H9 (cell line): ENCODE data around the gene TMEM132D. TPM values are rescaled to one million over a fixed set of nuclear protein-coding genes. Genes with fewer than 3 reads are reported as not detected.

Source experiments
- DNase-seq: peaks from one replicate; pipeline ENCODE4 v3.0.0-alpha.2; 2017
- H2AFZ ChIP-seq: one replicate; pipeline ENCODE4 v1.6.1; 2013; ENCODE audit warnings: mild to moderate bottlenecking, low read length, control low read depth, moderate library complexity
- H2AK5ac ChIP-seq: 2 replicates; pipeline ENCODE4 v1.6.1; 2013; ENCODE audit warnings: low read length, control low read depth, mixed read lengths; ENCODE audit not compliant: insufficient read length
- H2BK120ac ChIP-seq: one replicate; pipeline ENCODE4 v1.6.1; 2013; ENCODE audit warnings: low read depth, mild to moderate bottlenecking, low read length, control low read depth, inconsistent platforms; ENCODE audit not compliant: poor library complexity, severe bottlenecking
- H2BK12ac ChIP-seq: 2 replicates; pipeline ENCODE4 v1.6.1; 2013; ENCODE audit warnings: low read length, control low read depth, mixed read lengths, low read depth; ENCODE audit not compliant: insufficient read length
- H2BK15ac ChIP-seq: 2 replicates; pipeline ENCODE4 v1.6.1; 2013; ENCODE audit warnings: low read depth, low read length, control low read depth
- H2BK20ac ChIP-seq: one replicate; pipeline ENCODE4 v1.6.1; 2013; ENCODE audit warnings: low read depth, mild to moderate bottlenecking, low read length, control low read depth, inconsistent platforms; ENCODE audit not compliant: poor library complexity, severe bottlenecking
- H2BK5ac ChIP-seq: 2 replicates; pipeline ENCODE4 v1.6.1; 2013; ENCODE audit warnings: low read length, control low read depth, mixed read lengths; ENCODE audit not compliant: insufficient read length
- H3K14ac ChIP-seq: 2 replicates; pipeline ENCODE4 v1.6.1; 2013; ENCODE audit warnings: low read length, control low read depth; ENCODE audit not compliant: insufficient read depth
- H3K18ac ChIP-seq: 2 replicates; pipeline ENCODE4 v1.6.1; 2013; ENCODE audit warnings: low read depth, mild to moderate bottlenecking, mixed read lengths, low read length, control low read depth; ENCODE audit not compliant: insufficient read length
- H3K23ac ChIP-seq: 2 replicates; pipeline ENCODE4 v1.6.1; 2013; ENCODE audit warnings: low read length, control low read depth, mixed read lengths, low read depth; ENCODE audit not compliant: insufficient read length
- H3K23me2 ChIP-seq: 2 replicates; pipeline ENCODE4 v1.6.1; 2013; ENCODE audit warnings: low read depth, mild to moderate bottlenecking, mixed read lengths, low read length, control low read depth; ENCODE audit not compliant: insufficient read length, poor library complexity, severe bottlenecking
- H3K27ac ChIP-seq: 2 replicates; pipeline ENCODE4 v1.5.1; 2013; ENCODE audit warnings: low read length, control low read depth, mixed read lengths, low read depth; ENCODE audit not compliant: insufficient read length
- H3K27me3 ChIP-seq: 2 replicates; pipeline ENCODE4 v1.6.1; 2013; ENCODE audit warnings: low read length, control low read depth, inconsistent platforms; ENCODE audit not compliant: insufficient read depth
- H3K4ac ChIP-seq: 2 replicates; pipeline ENCODE4 v1.6.1; 2013; ENCODE audit warnings: low read depth, mild to moderate bottlenecking, control low read depth, inconsistent platforms, low read length, moderate library complexity
- H3K4me1 ChIP-seq: 2 replicates; pipeline ENCODE4 v1.6.1; 2013; ENCODE audit warnings: low read length, control low read depth, inconsistent platforms; ENCODE audit not compliant: insufficient read depth
- H3K4me2 ChIP-seq: 2 replicates; pipeline ENCODE4 v1.6.1; 2013; ENCODE audit warnings: low read length, control low read depth, mixed read lengths; ENCODE audit not compliant: insufficient read length, insufficient read depth
- H3K56ac ChIP-seq: 2 replicates; pipeline ENCODE4 v1.6.1; 2013; ENCODE audit warnings: low read depth, mild to moderate bottlenecking, mixed read lengths, low read length, control low read depth; ENCODE audit not compliant: insufficient read length
- H3K79me1 ChIP-seq: 2 replicates; pipeline ENCODE4 v1.6.1; 2013; ENCODE audit warnings: low read depth, mild to moderate bottlenecking, moderate library complexity, low read length, control low read depth, inconsistent platforms; ENCODE audit not compliant: insufficient read depth, poor library complexity, severe bottlenecking
- H3K79me2 ChIP-seq: 2 replicates; pipeline ENCODE4 v1.6.1; 2013; ENCODE audit warnings: low read length, control low read depth, inconsistent platforms; ENCODE audit not compliant: insufficient read depth
- H3K9ac ChIP-seq: 2 replicates; pipeline ENCODE4 v1.6.1; 2013; ENCODE audit warnings: low read length, control low read depth, mixed read lengths; ENCODE audit not compliant: insufficient read length; ENCODE audit errors: extremely low read depth
- H3K9me3 ChIP-seq: one replicate; pipeline ENCODE4 v1.6.1; 2013; ENCODE audit warnings: low read depth, low read length, inconsistent platforms; ENCODE audit not compliant: control insufficient read depth
- H3T11ph ChIP-seq: one replicate; pipeline ENCODE4 v1.6.1; 2013; ENCODE audit warnings: mild to moderate bottlenecking, low read length, control low read depth, inconsistent platforms
- H4K20me1 ChIP-seq: one replicate; pipeline ENCODE4 v1.6.1; 2013; ENCODE audit not compliant: control insufficient read depth, insufficient read length, insufficient read depth
- H4K5ac ChIP-seq: 2 replicates; pipeline ENCODE4 v1.6.1; 2013; ENCODE audit warnings: low read depth, mild to moderate bottlenecking, mixed read lengths, low read length, control low read depth; ENCODE audit not compliant: insufficient read length
- H4K8ac ChIP-seq: replicated peaks from 2 replicates; pipeline ENCODE4 v1.6.1; 2013; ENCODE audit warnings: low read length, control low read depth, mixed read lengths, low read depth; ENCODE audit not compliant: insufficient read length
- H4K91ac ChIP-seq: 2 replicates; pipeline ENCODE4 v1.6.1; 2013; ENCODE audit warnings: low read depth, mild to moderate bottlenecking, moderate library complexity, mixed read lengths, low read length, control low read depth; ENCODE audit not compliant: insufficient read length
- H3K27ac Mint-ChIP-seq, 3 experiments: 2 replicates in 2 of 3; 3 replicates in 1 of 3; pipeline ENCODE4 v1.8.0; 2020 to 2021; ENCODE audit warnings: mixed read lengths in 3 of 3, mild to moderate bottlenecking in 1 of 3, moderate library complexity in 1 of 3
- H3K27me3 Mint-ChIP-seq: 2 replicates; pipeline ENCODE4 v1.8.0; 2021; ENCODE audit warnings: low read depth, mild to moderate bottlenecking, moderate library complexity, mixed read lengths
- H3K36me3 Mint-ChIP-seq, 3 experiments: 2 replicates in 2 of 3; 3 replicates in 1 of 3; pipeline ENCODE4 v1.8.0; 2020 to 2021; ENCODE audit warnings: low read depth in 3 of 3, mixed read lengths in 3 of 3; ENCODE audit not compliant: insufficient read depth in 1 of 3
- H3K4me1 Mint-ChIP-seq, 2 experiments: 2 replicates each; pipeline ENCODE4 v1.8.0; 2020; ENCODE audit warnings: mixed read lengths in 2 of 2
- H3K4me3 Mint-ChIP-seq, 2 experiments: 2 replicates in 1 of 2; 3 replicates in 1 of 2; pipeline ENCODE4 v1.8.0; 2020 to 2021; ENCODE audit warnings: mild to moderate bottlenecking in 2 of 2, mixed read lengths in 2 of 2, moderate library complexity in 1 of 2
- H3K9me3 Mint-ChIP-seq, 2 experiments: 2 replicates in 1 of 2; 3 replicates in 1 of 2; pipeline ENCODE4 v1.8.0; 2020; ENCODE audit warnings: mild to moderate bottlenecking in 2 of 2, mixed read lengths in 2 of 2, moderate library complexity in 1 of 2
- CTCF ChIP-seq: fragments of 200-600 bp; sonication (generic); conservative IDR thresholded peaks from 3 replicates; pipeline ENCODE4 v1.8.0; 2021; ENCODE audit warnings: antibody characterized with exemption, mild to moderate bottlenecking
- WGBS: extraction: QIAGEN DNeasy Blood & Tissue Kit; methylation state at CpG from one replicate; pipeline ENCODE4 v1.1.7; 2013; ENCODE audit warnings: missing lambda C conversion rate, low lambda C conversion rate, mixed read lengths; ENCODE audit not compliant: insufficient read length; ENCODE audit errors: extremely low coverage; 5-methylcytosine and 5-hydroxymethylcytosine counted together
- total RNA-seq: library from RNA; stranded (reverse); gene quantifications from 2 replicates; pipeline ENCODE4 v1.2.1, GENCODE V29; 2021

TMEM132D gene
- total RNA-seq, 1 experiment from 2014 or later: 6.1 TPM

- no peak overlapping the region for H3K27ac Mint-ChIP-seq
- WGBS: no CpG with 5 or more reads among the region's 3 CpGs
These were observed 52.5 kb downstream of the TMEM132D start for GRCh38 chr12:129851296-129851695.

More at GRCh38 chr12:129851296-129851695, 52.5 kb downstream of the TMEM132D start:
- Histone ChIP-seq H4K91ac (no peak overlapping the region), H3K79me1 (no peaks in the 10 kb centered on the region), H3K4ac (no peak overlapping the region), H3K79me2 (0 out of 2 replicates have a peak, but pooled peaks cover 2% of the 10 kb centered on the region), H3K14ac (no peak overlapping the region), H3K4me1 (no peaks in the 10 kb centered on the region), H3K27me3 (no peaks in the 10 kb centered on the region), H3T11ph (no peak overlapping the region), H3K9ac (no peak overlapping the region), H4K8ac (no peak overlapping the region), H4K5ac (no peak overlapping the region), H3K9me3 (no peaks in the 10 kb centered on the region), H2AFZ (no peak overlapping the region), H3K23me2 (no peaks in the 10 kb centered on the region), H3K27ac (no peak overlapping the region), H2BK12ac (no peak overlapping the region), H2BK120ac (no peak overlapping the region), H3K23ac (no peak overlapping the region), H4K20me1 (no peaks in the 10 kb centered on the region), H2BK5ac (no peak overlapping the region), H2BK15ac (no peak overlapping the region), H2BK20ac (no peak overlapping the region), H2AK5ac (no peak overlapping the region), H3K4me2 (no peak overlapping the region), H3K18ac (no peak overlapping the region), H3K56ac (no peak overlapping the region)
- Mint-ChIP-seq H3K4me3 (no peak overlapping the region), H3K4me1 (peaks cover 20 to 33% of the 10 kb centered on the region in 2 experiments), H3K36me3 (peaks cover 0 to 6% (median 2%) of the 10 kb centered on the region in 3 experiments; a peak in 5 of 7 replicates), H3K27me3 (no peaks in the 10 kb centered on the region), H3K9me3 (no peaks in the 10 kb centered on the region)
- no peak for TF ChIP-seq CTCF
- DNase-seq: no peak
